ENCODE measurements around the gene CBFA2T2. TPM values are rescaled to one million over a fixed set of nuclear protein-coding genes. Genes with fewer than 3 reads are reported as not detected.
"Not testable (repeated sequence)": the region's sequence is repeated elsewhere in the genome, so short reads cannot be mapped to it uniquely, and the experiment has no call there.

The CBFA2T2 gene
- total RNA-seq, 2 donors from 2014 or later, result 20.9 to 23.8 TPM

DNA sequence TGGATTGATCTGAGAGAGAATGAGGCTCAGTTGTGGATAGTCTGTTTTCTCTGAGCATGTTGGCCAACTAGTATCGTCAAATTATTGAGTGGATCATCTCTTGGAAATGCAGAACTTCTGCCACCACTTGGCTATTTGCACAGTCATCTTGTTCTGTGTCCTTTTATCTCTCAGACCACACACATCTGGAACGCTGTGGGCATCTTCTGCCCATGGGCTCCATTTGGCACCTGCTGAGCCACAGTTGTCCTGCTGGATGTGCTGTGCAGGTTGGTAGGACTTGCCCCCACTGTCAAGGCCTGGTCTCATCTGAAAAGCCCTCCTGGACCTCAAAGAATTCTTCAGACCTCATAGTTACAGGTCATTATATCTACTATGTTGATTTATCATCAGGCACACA lies 155.5 kb downstream of the CBFA2T2 start:
- Histone ChIP-seq H3K9me3 (no peaks in the 10 kb centered on the region), H3K27ac (no peak overlapping the region), H3K4me3 (no peak overlapping the region), H3K4me1 (no peaks in the 10 kb centered on the region), H3K27me3 (no peaks in the 10 kb centered on the region), H3K36me3 (peaks cover under 1% of the 10 kb centered on the region), H3K9ac (ENCODE audit: low read depth in 2 of 2, low read length in 2 of 2) (no peak overlapping the region)
- no peak for DNase-seq
- intact Hi-C loops (cut with DNase I), result no loop called here
- TF ChIP-seq, protein P1, sequence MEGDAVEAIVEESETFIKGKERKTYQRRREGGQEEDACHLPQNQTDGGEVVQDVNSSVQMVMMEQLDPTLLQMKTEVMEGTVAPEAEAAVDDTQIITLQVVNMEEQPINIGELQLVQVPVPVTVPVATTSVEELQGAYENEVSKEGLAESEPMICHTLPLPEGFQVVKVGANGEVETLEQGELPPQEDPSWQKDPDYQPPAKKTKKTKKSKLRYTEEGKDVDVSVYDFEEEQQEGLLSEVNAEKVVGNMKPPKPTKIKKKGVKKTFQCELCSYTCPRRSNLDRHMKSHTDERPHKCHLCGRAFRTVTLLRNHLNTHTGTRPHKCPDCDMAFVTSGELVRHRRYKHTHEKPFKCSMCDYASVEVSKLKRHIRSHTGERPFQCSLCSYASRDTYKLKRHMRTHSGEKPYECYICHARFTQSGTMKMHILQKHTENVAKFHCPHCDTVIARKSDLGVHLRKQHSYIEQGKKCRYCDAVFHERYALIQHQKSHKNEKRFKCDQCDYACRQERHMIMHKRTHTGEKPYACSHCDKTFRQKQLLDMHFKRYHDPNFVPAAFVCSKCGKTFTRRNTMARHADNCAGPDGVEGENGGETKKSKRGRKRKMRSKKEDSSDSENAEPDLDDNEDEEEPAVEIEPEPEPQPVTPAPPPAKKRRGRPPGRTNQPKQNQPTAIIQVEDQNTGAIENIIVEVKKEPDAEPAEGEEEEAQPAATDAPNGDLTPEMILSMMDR (IDR thresholded peaks at IDR 0.05), result no peak

DNA sequence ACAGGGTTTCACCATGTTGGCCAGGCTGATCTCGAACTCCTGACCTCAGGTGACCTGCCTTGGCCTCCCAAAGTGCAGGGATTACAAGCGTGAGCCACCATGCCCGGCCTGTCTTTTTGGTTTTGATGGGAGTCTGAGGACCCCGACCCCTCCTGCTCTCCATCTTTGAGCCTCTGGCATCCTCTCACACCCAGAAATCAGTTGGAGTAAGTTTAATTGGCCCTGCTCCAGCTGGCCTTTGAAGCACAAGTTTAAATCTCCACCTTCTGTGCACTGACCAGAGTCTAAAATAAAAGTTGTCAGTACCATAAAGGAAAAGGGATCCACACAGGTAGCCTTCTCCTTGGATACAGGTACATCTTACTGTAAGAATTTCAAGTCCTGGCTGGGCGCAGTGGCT lies 156.3 kb downstream of the CBFA2T2 start:
- Histone ChIP-seq H3K36me3 (no peaks in the 10 kb centered on the region), H3K9me3 (no peaks in the 10 kb centered on the region), H3K9ac (ENCODE audit: low read depth in 2 of 2, low read length in 2 of 2) (no peak overlapping the region), H3K27ac (no peak overlapping the region), H3K4me1 (no peaks in the 10 kb centered on the region), H3K4me3 (no peak overlapping the region), H3K27me3 (no peaks in the 10 kb centered on the region)
- TF ChIP-seq, protein P1 (IDR thresholded peaks at IDR 0.05), result no peak
- DNase-seq, result no peak
- intact Hi-C loops (cut with DNase I), result no loop called here

DNA sequence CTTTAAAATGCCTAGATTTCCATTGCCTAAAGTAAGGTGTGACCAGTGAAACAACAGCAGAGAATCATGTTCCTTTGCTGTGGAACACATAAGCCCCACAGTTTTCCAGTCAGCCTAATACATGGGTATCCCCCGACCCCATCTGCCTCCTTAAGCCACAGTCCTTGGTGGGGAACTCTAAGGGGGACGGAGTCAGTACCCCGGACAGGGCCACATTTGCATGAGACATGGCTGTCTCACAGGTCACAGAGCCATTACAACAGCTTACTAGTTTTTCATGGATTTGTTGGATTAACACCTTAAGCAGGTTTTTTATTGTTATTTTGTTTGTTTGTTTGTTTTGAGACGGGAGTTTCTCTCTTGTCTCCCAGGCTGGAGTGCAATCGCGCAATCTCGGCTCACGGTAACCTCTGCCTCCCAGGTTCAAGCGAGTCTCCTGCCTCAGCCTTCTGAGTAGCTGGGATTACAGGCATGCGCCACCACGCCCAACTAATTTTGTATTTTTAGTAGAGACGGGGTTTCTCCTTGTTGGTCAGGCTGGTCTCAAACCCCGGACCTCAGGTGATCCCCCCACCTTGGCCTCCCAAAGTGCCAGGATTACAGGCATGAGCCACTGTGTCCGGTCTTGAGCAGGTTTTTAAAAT lies 157.2 kb downstream of the CBFA2T2 start:
- not testable (repeated sequence) for H3K36me3 ChIP-seq

DNA sequence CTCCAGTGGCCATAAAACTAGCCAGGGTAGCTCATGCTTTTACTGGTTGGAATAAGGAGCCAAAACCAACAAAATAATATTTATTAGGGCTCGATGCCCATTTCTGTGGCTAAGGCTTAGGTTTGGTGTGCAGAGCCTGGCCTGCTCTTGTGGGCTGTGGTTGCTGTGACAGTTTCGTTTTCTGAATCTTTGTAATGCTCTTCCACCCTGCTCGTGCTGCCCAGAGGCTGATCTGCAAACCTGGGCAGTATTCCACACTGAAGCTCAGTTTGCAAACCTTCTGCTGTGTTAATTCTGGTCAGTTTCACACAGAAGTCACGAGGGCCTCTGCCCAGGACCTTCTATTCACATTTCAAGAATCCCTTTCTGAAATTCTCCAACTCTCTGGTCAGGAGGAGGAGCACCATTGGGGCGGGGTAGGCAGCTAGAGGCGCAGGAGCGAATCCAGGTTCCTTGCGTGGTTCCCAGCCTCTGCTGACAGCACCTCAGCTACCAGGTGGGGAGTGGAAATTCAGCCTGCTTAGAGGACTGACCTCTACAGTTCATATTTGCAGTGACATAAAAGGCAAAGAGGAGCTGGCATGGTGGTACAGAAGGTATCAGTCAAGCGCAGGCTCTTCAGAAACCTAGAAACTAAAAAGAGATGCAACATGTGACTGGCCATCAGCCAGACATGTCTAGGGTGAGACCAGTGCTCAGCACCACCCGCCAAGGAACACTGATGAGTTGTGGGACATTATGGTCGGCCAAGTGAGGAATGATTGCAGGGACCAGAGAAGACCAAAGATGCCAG lies 157.9 kb downstream of the CBFA2T2 start:
- no peaks in the 10 kb centered on the region for H3K27me3 ChIP-seq
- no peak overlapping the region for H3K27ac ChIP-seq
- H3K9me3 ChIP-seq, result no peaks in the 10 kb centered on the region
- intact Hi-C loops (cut with DNase I), result no loop called here
- H3K36me3 ChIP-seq, result no peaks in the 10 kb centered on the region
- no peak for DNase-seq
- H3K9ac ChIP-seq (ENCODE audit: low read depth in 2 of 2, low read length in 2 of 2), result no peak overlapping the region
- H3K4me1 ChIP-seq, result no peaks in the 10 kb centered on the region
- TF ChIP-seq, protein P1 (IDR thresholded peaks at IDR 0.05), result no peak
- no peak overlapping the region for H3K4me3 ChIP-seq

More for the DNA sequence above, 157.2 kb downstream of the CBFA2T2 start:
- H3K4me3 ChIP-seq; intact Hi-C loops (cut with DNase I); H3K9me3 ChIP-seq; H3K27me3 ChIP-seq; H3K27ac ChIP-seq; H3K9ac ChIP-seq (ENCODE audit: low read depth in 2 of 2, low read length in 2 of 2); H3K4me1 ChIP-seq; DNase-seq: not testable (repeated sequence)

DNA sequence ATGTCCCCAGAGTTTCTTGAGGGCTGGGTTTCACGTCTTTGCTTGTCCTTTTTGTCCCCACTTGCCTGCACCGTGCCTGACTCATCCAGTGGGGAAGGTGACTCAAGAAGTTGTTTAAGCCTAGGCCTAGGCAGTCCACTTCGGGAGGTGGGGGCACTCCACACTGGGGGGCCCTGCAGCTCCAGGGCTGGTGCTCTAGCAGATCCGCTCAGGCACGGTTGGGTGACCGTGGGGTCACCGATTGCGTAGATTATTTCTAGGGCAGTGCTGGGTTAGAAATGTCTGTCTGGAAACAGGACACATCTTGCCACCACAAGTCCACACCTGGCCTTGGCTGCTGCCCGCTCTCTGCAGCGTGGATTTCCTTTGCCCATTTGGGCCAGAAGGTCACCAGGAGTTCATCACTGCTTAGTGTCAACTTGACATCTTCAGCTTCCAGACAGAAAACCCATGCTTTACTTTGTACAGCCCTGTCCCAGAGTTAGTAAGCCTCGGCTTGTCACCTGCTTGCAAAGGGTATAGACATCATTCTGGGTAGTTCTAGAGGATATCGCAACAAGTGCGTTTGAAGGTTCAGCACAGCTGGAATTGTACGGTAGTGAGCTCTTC lies 158.6 kb downstream of the CBFA2T2 start:
- intact Hi-C loops (cut with DNase I), result no loop called here
- Histone ChIP-seq H3K27me3 (no peaks in the 10 kb centered on the region), H3K4me1 (peaks cover 1% of the 10 kb centered on the region), H3K27ac (no peak overlapping the region), H3K9ac (ENCODE audit: low read depth in 2 of 2, low read length in 2 of 2) (no peak overlapping the region), H3K4me3 (no peak overlapping the region), H3K9me3 (no peaks in the 10 kb centered on the region), H3K36me3 (no peaks in the 10 kb centered on the region)
- TF ChIP-seq, protein P1 (IDR thresholded peaks at IDR 0.05), result no peak
- DNase-seq, result no peak

Data from colonic mucosa (tissue), 4 donors.